ENCODE measurements around the gene HNF1B. TPM values are rescaled to one million over a fixed set of nuclear protein-coding genes. Genes with fewer than 3 reads are reported as not detected.

The HNF1B gene
- total and polyA plus RNA-seq, 10 of the 15 experiments (the other 5 are each of a cell fraction or from before 2014, with no cell fraction given): 0.51 to 12.7 (median 1.9) TPM

- no TSS peak for BruUV-seq (replicated peaks)
- SMC1A ChIA-PET (ENCODE audit: uncharacterized antibody, unreplicated experiment): interaction anchor here (1.6 kb wide), 1 partner anchor 50 kb away, joined by 4 read pairs; no protein-coding TSS in a partner anchor
- Histone ChIP-seq H3K79me2 (ENCODE audit: control insufficient read depth, insufficient read depth, low read length) (no peaks in the 10 kb centered on the region), H3K4me2 (ENCODE audit: control insufficient read depth, insufficient read depth) (no peak overlapping the region), H3K27ac (ENCODE audit: control insufficient read depth, insufficient read depth) (no peak overlapping the region), H3K9me3 (replicated peaks; ENCODE audit: control insufficient read depth, insufficient read depth, low read length) (no peaks in the 10 kb centered on the region), H2AFZ (ENCODE audit: control insufficient read depth, low read depth, low read length) (no peak overlapping the region), H4K20me1 (ENCODE audit: control insufficient read depth, insufficient read depth) (no peaks in the 10 kb centered on the region), H3K4me1 (ENCODE audit: control insufficient read depth, insufficient read depth, low read length) (peaks cover 8% of the 10 kb centered on the region; the same call in 1 of the 2 replicates), H3K9ac (ENCODE audit: control insufficient read depth, insufficient read depth, low read length) (no peak overlapping the region), H3K4me3 (no peak overlapping the region), H3K36me3 (ENCODE audit: control insufficient read depth in 2 of 2, insufficient read depth in 2 of 2, low read length in 1 of 2) (peaks cover 0 to 2% of the 10 kb centered on the region in 2 experiments; a peak in 2 of 4 replicates), H3K27me3 (replicated peaks in 1 of 2; ENCODE audit: control insufficient read depth in 2 of 2, insufficient read depth in 2 of 2, low read length in 1 of 2) (no peaks in the 10 kb centered on the region)
- CTCF ChIA-PET: no interaction called here
- FAIRE-seq (no peak), DNase-seq (ENCODE audit: low read depth, low spot score) (no peak), ATAC-seq (no peak)
- RAD21 ChIA-PET (ENCODE audit: unreplicated experiment): no interaction called here
- intact Hi-C loops (cut with micrococcal nuclease; ENCODE audit: unreplicated experiment) (no loop called here), in situ Hi-C loops (cut with MboI) (no loop called here)
- TF ChIP-seq TBL1XR1 (IDR thresholded peaks at IDR 0.05; ENCODE audit: low read depth, low read length): no peak
- no peak for TF ChIP-seq LARP7 (IDR thresholded peaks at IDR 0.05)
- no peak for TF ChIP-seq MYB (IDR thresholded peaks at IDR 0.05; ENCODE audit: borderline replicate concordance, low read depth, low read length)
- no peak for TF ChIP-seq IKZF1 (conservative IDR thresholded peaks at IDR 0.05)
- no peak for TF ChIP-seq PAX8 (IDR thresholded peaks at IDR 0.05)
- no peak for TF ChIP-seq KDM1A (IDR thresholded peaks at IDR 0.05; ENCODE audit: borderline replicate concordance)
- TF ChIP-seq RFX5 (IDR thresholded peaks at IDR 0.05; ENCODE audit: low read depth, low read length): no peak
- no peak for TF ChIP-seq WRNIP1 (IDR thresholded peaks at IDR 0.05; ENCODE audit: borderline replicate concordance, low read depth, low read length)
- POLR2A ChIA-PET: interaction anchor here (1.0 kb wide), 1 partner anchor 116 kb away, joined by 3 read pairs; no protein-coding TSS in a partner anchor
- WGBS (ENCODE audit: insufficient coverage, insufficient replicate concordance, low lambda C conversion rate, missing lambda C conversion rate): 91% methylated on average over 4 of the region's 4 CpGs
Measured at GRCh38 chr17:37719866-37720265, 25.0 kb downstream of the HNF1B start.
